ENCODE data around the gene GAA.

GRCh38 chr17:80095844-80096475, 5.4 kb upstream of the GAA start:
- TF ChIP-seq, protein P1, sequence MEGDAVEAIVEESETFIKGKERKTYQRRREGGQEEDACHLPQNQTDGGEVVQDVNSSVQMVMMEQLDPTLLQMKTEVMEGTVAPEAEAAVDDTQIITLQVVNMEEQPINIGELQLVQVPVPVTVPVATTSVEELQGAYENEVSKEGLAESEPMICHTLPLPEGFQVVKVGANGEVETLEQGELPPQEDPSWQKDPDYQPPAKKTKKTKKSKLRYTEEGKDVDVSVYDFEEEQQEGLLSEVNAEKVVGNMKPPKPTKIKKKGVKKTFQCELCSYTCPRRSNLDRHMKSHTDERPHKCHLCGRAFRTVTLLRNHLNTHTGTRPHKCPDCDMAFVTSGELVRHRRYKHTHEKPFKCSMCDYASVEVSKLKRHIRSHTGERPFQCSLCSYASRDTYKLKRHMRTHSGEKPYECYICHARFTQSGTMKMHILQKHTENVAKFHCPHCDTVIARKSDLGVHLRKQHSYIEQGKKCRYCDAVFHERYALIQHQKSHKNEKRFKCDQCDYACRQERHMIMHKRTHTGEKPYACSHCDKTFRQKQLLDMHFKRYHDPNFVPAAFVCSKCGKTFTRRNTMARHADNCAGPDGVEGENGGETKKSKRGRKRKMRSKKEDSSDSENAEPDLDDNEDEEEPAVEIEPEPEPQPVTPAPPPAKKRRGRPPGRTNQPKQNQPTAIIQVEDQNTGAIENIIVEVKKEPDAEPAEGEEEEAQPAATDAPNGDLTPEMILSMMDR (IDR thresholded peaks at IDR 0.05): no peak
- TF ChIP-seq POLR2A (IDR thresholded peaks at IDR 0.05) (no peak), POLR2AphosphoS5 (IDR thresholded peaks at IDR 0.05) (no peak)
